SW480 (cell line): ENCODE measurements around the gene CAPN1.
"Not testable (repeated sequence)": the region's sequence is repeated elsewhere in the genome, so short reads cannot be mapped to it uniquely, and the experiment has no call there.

Source experiments
- DNase-seq: peaks from one replicate; pipeline ENCODE4 v3.0.0-alpha.2; 2016; ENCODE audit warnings: low spot score

The CAPN1 gene

DNA sequence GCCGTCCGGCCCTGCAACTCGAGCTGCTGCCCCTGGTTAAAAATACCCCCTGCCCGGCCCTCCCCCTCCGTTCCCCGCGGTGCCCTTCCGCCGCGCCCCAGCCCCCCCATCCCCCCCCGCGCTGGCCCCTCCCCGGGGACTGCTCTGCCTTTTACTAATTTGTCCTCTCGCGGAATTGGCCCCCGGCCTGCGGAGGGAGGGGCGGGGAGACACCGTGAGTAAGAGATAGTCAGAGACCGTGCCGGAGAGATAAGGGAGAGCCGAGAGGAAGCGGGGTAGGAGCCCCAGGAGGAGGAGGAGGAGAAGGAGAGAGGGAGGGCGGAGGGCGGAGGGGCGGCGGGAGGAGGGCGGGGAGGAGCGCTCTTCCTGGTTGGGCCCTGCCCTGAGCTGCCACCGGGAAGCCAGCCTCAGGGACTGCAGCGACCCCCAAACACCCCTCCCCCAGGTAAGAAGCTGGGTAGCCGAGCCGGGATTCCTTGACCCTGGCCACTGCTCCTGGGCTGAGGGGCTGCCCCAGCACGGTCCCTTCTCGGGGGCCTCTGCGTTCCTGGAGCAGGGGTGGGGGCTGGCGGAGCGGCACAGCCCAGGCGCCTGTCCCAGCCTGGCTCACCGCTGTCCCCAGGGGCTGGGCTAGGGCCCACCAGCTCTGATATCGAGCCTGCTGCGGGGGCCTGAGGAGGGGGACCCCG, at the start of gene CAPN1:
CAPN1 (plus strand) TSS at position 360 of the 689 bp plus-strand sequence. CDS start 774 bp downstream, outside the sequence.
- peak; percentile 87 for DNase-seq

DNA sequence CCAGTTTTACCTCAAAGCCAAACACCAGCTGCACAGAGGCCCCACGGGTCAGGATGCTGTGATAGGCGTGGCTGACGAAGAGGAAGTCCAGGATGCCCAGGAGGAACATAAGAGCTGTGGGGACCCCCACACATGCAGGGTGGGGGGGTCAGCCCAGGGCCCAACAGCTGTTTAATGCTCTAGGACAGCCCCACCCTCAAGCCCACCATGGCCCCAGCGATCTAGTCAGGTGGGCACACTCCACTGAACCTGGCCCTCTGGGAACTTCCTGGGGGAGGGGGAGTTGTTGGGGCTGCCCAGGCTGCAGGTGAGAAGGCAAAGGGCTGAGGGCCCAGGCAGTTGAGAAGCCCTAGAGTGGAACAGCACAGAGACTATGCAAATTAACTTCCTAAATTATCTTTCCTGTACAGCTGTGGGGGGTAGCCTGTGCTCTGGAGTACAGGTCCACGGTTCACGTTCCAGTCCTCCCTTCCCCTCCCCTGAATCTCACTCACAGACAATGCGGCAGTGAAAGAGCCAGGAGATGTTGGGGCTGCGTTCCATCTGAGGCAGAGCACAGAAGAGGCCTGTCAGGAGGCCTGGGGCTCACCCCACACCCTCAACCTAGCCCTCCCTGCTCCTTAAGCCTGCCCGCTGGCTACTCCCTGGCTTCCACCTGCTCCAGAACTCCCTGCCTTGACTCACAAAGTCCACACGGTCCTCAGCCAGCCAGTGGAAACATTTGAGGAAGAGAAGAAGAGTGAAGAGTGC, 49.3 kb upstream of the CAPN1 start:
- no peak for DNase-seq

DNA sequence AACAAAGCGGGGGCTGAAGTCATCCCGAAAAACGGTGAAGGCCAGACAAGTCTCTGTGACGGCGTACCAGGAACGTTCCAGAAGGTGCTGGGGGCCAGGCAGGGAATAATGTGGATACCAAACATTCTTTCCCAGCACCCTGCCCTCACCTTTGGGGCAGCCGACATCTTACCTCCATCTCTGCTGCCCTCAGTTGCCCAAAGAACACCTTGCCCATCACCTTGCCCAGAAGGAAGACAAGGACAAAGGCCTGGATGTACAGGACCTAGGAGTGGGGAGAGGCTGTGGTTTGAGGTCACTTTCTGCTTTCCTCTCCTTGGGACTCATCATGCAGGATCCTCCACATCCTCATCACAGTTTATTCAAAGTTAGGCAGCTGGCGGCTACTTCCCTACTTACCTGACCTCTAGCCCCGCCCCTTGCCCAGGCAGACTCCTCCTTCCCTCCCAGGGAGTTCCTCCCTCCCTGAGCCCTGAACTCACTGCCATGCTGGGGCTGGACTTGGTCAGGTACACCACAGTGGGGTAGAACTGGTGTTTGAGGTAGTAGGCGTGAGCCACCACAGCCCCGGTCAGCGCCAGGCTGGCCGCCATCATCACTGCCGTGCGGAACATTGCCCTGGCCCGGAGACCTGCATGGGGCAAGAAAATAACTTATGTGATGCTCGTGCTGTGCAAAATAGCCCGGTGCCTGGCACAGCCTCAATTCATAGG, 48.6 kb upstream of the CAPN1 start:
- peak; percentile 67 for DNase-seq

DNA sequence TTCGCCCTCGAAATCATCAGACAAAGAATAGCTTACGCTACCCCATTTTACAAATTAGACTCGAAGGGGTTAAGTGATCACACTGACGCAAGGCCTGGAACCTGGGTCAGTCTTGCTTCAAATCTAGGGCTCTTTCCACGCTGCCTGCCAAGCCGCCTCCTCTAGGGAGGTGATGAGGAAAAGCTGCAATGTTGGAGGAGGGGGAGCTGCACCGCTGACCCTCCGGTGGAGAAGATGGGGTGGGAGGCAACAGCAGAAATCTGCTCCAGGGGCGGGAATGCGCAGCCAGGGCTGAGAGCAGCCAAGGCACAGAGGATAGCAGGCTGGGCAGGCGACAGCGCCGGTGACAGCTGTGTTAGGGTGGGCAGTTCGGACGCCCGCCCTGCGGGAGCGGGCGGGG, 48.0 kb upstream of the CAPN1 start:
- no peak for DNase-seq

DNA sequence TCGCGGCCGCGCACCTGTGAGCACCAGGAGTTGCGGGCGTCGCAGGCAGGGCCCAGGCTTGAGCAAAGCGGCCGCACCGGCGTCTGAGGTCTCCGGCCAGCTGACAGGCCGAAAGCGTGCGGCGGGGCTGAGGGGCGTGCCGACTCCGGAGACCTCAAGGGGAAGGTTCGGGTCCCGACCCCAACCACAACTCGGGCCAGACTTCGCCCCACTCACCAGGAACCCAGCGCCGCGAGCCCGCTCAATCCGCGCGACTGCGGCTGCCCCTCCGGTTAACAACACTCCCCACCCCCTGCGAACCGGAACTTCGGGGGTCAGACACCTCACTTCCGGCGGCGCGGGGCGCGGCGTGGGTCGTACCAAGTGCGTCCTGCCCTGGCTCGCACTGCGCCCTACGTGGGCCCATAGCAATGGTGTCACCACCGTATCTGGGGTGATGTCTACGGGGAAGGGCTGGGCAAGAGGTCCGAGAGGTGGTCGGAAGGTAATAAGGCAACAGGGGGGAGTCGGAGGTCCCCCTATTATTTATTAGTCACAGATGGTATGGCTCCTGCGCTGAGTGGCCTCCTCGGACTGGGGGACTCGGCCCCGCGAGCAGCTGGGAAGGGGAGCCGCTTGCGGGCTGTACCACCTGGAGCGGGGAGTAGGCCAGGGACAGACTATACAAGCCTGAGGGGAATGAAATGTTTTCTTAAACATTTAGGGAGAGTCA, 47.3 kb upstream of the CAPN1 start, which contains the start of gene SYVN1:
SYVN1 (minus strand) TSS at position 280 of the 712 bp plus-strand sequence. CDS start 918 bp downstream, outside the sequence.
- DNase-seq = peak; percentile 85

DNA sequence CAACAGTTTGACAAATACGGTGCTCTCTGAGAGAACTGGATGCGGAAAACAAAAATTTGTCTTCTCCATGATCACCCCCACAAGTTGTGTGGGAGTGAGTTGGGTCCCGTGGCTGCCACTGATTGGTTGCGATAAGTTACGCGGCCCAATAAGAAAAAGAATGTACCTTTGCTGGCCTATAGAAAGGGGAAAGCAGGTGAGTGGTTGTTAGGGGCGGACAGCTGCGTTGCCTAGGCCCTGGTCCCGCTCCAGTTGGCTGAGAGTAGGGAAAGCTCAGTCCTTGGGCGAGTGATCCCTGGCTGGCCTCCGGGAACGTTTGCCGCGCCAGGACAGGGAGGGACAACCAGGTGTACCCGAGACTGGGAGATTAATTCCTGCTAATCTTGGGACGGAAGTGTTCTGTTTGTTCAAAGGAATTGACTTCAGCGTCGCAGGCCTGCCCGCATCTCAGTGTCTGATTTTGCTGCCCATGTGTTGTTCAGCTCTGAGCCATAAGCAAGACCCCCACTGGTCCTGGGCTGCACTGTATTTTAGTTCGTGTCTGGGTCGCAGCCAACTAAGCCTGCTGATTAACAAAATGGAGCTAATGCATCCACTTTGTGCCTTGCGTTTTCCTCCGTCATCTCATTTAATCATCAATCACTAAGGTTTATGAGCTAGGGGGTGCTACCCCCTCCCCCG, 46.6 kb upstream of the CAPN1 start:
- DNase-seq = peak; percentile 99

DNA sequence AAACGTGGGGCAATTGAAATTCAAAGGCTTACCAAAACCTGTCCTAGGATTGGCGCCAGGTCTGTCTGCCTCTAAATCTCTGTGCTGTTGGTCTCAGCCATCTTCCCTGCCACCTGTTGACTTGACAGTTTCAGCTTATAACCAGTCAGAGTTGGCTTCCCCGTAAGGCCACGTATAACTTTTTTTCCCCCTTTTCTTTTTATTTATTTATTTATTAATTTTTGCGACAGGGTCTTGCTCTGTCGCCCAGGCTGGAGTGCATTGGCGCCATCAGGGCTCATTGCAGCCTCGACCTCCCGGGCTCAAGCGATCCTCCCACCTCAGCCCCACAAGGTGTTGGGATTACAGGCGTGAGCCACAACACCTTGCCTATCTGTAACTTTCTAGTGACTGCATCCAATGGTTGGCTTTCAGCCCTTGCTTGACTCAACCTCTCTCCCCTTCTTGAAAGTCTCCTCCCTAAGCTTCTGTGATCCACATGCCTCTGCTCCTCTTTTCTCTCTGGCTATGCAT, 46.0 kb upstream of the CAPN1 start:
- DNase-seq = no peak

DNA sequence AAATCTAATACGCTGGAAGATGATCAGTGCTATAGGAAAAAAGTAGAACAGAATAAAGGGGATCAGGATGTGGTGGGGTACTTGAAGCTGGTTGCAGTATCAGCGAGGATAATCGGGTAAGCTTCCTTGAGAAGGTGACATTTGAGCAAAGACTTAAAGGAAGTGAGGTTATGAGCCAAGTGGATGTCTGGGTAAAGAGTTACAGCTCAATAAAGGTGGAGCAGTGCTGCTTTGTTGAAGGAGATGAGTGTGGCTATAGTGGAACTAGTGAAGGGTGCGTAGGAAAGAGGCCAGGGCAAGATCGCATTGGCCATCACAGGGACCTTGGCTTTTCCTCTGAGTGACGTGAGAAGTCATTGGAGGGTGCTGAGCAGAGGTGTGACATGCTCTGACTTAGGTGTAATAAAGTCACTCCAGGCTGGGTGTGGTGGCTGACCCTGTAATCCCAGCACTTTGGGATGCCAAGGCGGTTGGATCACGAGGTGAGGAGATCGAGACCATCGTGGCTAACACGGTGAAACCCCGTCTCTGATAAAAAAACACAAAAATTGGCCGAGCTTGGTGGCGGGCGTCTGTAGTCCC, 45.1 kb upstream of the CAPN1 start:
- DNase-seq = no peak

DNA sequence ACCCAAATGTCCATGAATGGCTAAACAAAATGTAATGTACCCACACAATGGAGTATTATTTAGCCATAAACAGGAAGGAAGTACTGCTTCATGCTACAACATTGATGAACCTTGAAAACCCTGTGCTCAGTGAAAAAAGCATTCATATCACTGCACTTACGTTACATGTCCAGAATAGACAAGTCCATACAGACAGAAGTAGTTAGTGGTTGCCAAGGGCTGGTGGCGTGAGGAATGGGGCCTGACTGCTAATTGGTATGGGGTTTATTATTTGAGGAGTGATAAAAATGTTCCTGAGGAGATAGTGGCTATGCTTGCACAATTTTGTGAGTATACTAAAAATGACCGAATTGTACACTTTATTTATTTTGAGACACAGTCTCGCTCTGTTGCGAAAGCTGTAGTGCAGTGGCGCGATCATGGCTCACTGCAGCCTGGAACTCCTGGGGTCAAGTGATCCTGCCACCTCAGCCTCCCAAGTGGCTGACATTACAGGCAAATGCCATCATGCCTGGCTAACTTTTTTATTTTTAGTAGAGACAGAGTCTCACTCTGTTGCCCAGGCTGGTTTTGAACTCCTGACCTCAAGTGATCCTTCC, 39.7 kb upstream of the CAPN1 start:
- no peak for DNase-seq

DNA sequence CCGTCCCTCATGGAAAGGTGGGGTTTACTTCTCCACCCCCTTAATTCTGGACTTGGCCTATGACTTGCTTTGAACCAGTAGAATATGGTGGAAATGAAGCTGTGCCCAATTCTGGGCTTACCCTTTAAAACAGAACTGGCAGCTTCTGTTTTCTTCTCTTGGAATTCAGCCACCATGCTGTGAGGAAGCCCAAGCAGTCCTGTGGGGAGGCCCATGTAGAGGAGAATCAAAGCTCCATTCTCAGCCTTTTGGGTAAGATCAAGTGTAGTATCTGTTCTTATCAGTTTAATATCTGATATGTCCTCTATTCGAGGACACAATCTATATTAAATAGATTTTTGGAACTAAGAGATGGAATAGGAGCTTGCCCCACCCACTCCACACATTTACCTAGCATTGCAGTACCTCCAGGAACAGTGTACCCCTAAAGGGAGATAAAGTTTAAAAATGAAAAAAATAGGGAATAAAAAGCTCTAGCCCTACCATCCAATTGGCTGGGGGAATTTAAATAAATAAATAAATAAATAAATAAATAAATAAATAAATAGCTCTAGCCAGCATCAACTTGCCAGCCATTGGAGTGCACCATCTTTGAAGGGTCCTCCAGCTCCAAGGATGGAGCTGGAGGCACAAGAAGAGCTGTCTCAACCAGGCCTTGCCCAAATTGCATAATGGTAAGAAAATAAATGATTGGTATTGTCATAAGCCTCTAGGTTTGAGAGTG, 34.2 kb upstream of the CAPN1 start:
- DNase-seq = no peak

DNA sequence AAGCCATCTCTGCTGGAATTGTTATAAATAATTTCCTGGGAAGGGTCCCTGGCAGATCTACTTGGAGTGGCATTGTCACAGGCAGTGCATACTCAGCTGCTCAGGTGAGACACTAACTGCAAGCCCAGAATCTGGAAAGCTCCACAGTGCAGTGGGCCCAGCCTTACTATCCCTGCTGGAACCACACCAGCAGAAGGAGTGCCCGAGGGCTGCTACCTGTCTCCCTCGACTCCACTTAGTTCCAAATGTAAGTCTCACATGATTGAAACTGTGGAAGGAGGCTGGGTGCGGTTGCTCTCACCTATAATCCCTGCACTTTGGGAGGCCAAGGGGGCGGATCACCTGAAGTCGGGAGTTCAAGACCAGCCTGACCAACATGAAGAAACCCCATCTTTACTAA, 33.1 kb upstream of the CAPN1 start:
- no peak for DNase-seq

DNA sequence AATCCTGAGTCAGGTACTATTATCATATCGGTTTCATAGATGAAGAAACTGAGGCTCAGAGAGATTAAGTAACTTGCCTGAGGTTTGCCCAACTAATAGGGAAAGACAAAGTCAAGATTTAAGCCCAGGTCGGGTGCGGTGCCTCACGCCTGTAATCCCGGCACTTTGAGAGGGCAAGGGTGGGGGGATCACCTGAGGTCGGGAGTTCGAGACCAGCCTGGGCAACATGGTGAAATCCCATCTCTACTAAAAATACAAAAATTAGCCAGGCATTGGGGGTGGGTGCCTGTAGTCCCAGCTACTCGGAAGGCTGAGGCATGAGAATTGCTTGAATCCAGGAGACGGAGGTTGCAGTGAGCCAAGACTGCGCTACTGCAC, 31.6 kb upstream of the CAPN1 start:
- DNase-seq = not testable (repeated sequence)

DNA sequence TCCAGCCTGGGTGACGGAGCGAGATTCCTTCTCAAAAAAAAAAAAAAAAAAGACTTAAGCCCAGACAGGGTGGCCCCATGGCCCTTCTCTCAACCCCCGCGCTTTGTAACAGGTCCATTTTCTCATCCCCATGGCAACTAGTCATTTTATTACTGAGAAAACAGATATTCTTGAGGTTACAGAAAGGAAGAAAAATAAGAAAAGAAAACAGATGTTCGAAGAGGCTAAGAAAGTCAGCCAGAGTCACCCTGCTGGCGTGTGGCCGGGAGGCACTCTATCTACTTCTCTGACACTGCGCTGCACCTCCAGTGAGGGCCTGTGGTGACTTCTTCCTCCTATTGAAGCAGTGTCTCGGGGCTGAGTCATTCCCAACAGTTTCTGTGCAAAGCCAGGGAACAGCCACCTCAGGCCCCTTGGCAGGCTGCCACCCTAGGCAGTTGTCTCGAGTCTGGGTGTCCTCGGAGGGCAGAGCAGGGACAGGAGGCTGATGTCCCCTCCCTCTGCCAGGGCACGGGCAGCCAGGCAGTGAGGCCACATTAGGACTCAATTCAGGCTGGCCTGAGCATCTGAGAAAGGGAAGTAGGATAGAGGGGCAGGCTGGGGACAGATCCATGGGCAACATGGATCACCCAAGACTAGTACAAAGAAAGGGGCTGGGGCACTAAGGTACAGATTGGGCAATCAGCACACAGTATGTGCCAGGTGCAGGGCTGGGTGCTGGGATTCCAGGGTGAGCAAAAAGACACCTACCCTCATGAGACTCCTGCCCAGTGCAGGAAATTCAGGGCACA, 31.0 kb upstream of the CAPN1 start:
- peak; percentile 86 for DNase-seq

DNA sequence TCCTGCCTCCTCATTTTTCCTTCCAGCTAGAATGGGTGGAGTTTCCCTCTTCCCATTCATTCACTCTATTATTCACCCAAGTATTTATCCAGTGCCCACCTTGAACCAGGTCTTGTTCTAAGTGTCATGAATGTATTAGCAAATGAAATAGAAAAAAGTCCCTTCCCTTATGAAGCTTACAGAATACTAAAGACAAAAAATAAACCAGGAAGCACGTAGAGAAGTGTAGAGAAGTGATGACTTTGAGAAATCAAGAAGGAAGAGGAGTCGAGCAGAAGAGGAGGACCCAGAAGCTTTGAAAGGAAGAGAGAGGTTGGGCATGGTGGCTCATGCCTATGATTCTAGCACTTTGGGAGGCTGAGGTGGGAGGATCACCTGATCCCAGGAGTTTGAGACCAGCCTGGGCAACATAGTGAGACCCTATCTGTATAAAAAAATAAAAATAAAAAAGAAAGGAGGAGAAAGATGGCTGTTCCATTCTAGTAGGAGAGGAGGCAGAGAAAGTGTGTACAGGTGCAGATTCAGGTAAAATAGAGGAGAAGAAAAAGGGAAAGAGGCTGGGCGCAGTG, 30.3 kb upstream of the CAPN1 start:
- DNase-seq = no peak

DNA sequence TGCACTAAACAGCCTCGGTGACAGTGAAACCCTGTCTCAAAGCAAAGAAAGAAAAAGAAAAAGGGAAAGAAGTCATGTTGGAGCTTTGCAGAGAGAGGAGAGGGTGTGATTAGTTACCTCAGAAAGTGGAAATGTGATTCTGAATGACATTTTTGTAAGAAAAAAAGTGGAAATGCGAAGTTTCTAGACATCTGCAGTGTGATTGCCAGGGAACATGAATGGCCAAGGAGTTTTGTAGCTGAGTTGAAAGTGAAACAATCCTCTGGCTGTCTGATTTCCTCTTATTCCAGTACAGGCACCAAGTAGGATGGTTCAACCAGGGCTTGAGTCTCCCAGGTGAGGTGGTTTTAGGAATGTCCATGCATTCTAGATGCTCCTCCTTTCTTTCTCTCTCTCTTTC, 29.6 kb upstream of the CAPN1 start:
- DNase-seq = no peak

DNA sequence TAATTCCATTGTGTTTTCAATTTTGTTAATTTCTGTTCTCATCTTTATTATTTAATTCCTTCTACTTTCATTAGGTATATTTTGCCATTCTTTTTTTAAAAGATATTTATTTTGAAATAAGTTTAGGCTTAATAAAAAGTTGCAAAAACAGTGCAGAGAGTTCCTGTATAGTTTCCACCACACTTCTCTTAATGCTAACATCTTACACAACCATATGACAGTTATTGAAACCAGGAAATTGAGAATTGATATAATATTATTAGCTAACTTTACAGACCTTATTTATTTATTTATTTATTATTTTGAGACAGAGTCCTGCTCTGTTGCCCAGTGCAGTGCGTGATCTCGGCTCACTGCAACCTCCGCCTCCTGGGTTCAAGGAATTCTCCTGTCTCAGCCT, 25.5 kb upstream of the CAPN1 start:
- DNase-seq = no peak

DNA sequence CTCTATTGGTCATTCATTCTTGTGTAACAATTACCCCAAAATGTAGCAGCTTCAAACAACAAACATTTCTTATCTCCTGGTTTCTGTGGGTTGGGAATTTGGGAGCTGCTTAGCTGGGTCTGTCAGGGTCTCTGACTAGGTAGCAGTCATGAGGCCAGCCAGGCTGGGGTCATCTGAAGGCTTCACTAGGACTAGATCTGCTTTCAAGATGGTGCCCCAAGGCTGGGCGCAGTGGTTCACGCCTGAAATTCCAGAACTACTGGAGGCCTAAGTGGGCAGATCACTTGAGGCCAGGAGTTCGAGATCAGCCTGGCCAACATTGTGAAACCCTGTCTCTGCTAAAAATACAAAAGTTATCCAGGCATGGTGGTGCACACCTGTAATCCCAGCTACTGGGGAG, 24.8 kb upstream of the CAPN1 start:
- DNase-seq = no peak

DNA sequence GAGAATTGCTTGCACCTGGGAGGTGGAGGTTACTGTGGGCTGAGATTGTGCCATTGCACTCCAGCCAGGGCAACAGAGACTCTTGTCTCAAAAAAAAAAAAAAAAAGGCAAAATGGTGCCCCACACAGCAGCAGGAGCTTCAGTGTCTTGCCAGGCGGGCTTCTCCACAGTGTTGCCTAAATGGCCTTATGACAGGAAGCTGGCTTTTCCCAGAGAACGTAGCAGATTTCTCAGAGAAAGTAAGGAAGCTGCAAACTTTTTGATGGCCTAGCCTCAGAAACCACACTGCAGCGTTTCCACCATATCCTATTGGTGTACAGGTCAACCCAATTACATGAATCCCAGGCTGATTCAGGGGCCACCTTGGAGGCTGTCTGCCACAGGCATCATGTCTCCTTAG, 24.4 kb upstream of the CAPN1 start:
- no peak for DNase-seq

DNA sequence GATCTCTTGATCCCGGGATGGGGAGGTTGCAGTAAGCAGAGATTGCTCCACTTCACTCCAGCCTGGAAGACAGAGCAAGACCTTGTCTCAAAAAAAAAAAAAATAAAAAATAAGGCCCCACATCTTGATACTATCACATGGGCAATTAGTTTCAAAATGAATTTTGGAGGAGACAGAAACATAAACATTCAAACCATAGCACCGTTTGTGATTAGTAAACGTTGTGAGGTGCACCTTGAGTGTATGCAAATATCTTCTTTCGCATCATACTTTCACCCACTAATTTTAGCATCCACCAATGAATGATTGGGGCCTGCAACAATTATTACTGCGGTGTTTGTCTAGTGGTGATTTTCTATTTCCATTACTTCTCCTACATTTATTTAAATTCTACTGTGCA, 22.7 kb upstream of the CAPN1 start:
- DNase-seq = no peak
